ENCODE data around the gene SEMA7A. TPM values are rescaled to one million over a fixed set of nuclear protein-coding genes. Genes with fewer than 3 reads are reported as not detected.

The SEMA7A gene
- total and polyA plus RNA-seq, 9 donors, result 3.8 to 10.4 (median 6.4) TPM

DNA sequence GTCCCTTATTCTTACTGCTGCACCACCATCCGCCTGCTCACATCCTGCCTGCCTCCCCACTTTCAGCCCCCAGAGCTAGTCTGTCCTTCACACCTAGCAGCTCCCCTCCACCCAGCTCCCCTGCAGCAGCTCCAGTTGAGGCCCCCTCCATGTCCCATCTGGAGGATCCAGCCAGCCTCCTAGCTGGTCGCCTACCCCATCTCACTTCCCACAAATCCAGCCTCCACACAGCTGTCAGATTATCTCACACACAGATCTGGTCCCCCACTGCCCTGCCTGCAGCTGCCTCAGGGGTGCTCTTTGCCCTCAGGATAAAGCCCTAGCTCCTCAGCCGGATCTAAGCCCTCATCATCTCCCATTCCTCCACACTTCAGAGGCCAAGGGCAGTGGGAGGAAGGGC is 8.8 kb upstream of the SEMA7A start:
- Histone ChIP-seq H3K4me1 (ENCODE audit: control insufficient read depth, insufficient read depth, low read length) (no peaks in the 10 kb centered on the region), H3K27ac (ENCODE audit: low read length) (no peak overlapping the region), H3K9me3 (replicated peaks; ENCODE audit: control insufficient read depth, low read depth, low read length) (no peaks in the 10 kb centered on the region), H3K4me3 (ENCODE audit: low read length) (no peak overlapping the region), H3K27me3 (ENCODE audit: control insufficient read depth, insufficient read depth, low read length) (no peaks in the 10 kb centered on the region), H3K36me3 (ENCODE audit: control insufficient read depth, insufficient read depth, low read length) (peaks cover 26% of the 10 kb centered on the region)
- DNase-seq, result no peak
- 35% methylated on average over 3 of the region's 3 CpGs for WGBS (ENCODE audit: insufficient coverage)

DNA sequence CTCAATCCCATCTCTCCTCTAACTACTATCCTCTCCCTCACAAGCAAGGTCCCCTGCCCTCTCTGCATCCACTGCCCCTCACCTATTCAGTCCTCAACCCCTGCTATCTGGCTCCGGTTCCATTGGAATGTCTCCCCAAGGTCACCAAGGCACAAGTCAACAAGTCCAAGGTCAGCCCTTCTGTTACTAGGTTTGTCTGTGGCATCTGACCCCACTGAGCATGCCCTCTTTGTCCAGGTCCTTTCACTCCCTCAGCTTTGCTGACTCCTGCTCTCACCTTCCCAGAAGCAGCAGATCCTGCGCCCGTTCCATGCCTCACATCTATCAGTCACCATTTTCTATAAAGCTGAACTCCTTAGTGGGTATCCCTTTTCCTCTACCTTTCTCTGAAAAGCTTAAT is 8.3 kb upstream of the SEMA7A start:
- no peaks in the 10 kb centered on the region for H3K27me3 ChIP-seq (ENCODE audit: control insufficient read depth, insufficient read depth, low read length)
- DNase-seq, result no peak
- H3K4me1 ChIP-seq (ENCODE audit: control insufficient read depth, insufficient read depth, low read length), result no peaks in the 10 kb centered on the region
- H3K36me3 ChIP-seq (ENCODE audit: control insufficient read depth, insufficient read depth, low read length), result peaks cover 22% of the 10 kb centered on the region
- H3K4me3 ChIP-seq (ENCODE audit: low read length), result no peak overlapping the region
- WGBS (ENCODE audit: insufficient coverage), result 62% methylated on average over 3 of the region's 3 CpGs
- no peaks in the 10 kb centered on the region for H3K9me3 ChIP-seq (replicated peaks; ENCODE audit: control insufficient read depth, low read depth, low read length)
- no peak overlapping the region for H3K27ac ChIP-seq (ENCODE audit: low read length)

DNA sequence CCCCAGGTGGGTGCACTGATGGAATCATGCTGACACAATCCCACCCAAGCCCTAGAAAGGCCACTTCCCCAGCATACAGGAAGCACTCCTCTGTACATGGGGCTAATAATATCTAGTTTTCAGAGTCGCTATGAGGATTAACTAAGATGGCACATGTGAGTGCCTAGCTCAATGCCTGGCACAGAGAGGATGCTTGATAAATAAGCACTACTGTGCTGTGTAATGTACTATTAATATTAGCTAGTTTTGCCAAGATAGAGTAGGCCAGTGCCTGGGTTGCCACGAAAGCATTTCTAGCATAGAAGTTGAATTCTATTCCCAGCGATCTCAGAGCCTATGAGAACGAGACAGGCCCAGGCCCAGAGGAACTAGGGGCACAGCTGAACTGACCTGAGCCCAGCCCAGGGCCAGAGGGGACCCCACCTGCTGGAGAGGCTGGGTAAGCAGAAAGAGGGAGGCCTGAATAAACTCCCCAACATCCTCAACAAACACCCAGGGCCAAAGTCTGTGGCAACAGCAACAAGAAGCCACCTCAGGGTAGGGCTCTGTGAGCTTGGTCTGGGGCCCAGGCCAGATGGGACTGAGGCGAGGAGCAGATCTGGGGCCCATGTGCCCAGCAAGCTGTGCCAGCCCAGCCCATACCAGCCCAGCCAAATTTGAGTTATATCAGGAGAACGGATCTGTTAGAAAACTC is 7.6 kb upstream of the SEMA7A start:
- WGBS (ENCODE audit: insufficient coverage), result 84% methylated on average over 4 of the region's 6 CpGs
- no peak for DNase-seq
- Histone ChIP-seq H3K4me1 (ENCODE audit: control insufficient read depth, insufficient read depth, low read length) (no peaks in the 10 kb centered on the region), H3K27ac (ENCODE audit: low read length) (no peak overlapping the region), H3K27me3 (ENCODE audit: control insufficient read depth, insufficient read depth, low read length) (peaks cover 3% of the 10 kb centered on the region), H3K9me3 (replicated peaks; ENCODE audit: control insufficient read depth, low read depth, low read length) (no peaks in the 10 kb centered on the region), H3K4me3 (ENCODE audit: low read length) (no peak overlapping the region), H3K36me3 (ENCODE audit: control insufficient read depth, insufficient read depth, low read length) (peaks cover 19% of the 10 kb centered on the region)

DNA sequence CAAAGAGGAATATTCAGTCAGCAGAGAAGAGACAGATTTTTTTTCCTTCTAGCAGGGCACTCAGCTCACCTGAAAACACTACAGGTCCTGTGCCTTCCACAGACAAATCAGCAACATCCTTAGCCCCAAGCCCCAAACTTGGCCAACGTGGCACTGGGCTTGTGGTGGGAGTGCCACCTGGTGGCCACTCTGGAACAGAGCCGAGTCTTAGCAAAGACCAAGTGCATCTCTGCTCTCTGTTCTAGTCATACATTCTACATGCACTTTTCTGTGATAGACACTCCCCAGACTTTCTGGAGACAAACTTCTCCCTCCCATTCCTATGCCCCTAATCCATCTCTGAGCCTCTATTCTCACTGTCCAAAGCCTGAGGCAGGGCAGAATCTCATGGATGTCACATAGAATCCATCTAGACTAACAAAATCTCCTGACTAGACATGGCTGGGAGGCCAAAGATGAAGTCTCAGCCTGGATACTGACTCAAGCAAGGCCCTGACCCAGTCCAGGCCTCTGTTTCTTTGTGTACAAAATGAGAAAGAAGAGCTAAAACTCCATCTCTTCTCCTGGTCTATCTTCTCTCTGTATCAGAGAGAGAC is 5.1 kb upstream of the SEMA7A start:
- no peaks in the 10 kb centered on the region for H3K36me3 ChIP-seq (ENCODE audit: control insufficient read depth, insufficient read depth, low read length)
- H3K27ac ChIP-seq (ENCODE audit: low read length), result no peak overlapping the region
- no peaks in the 10 kb centered on the region for H3K9me3 ChIP-seq (replicated peaks; ENCODE audit: control insufficient read depth, low read depth, low read length)
- WGBS (ENCODE audit: insufficient coverage), result 0% methylated on average over 2 of the region's 2 CpGs
- H3K27me3 ChIP-seq (ENCODE audit: control insufficient read depth, insufficient read depth, low read length), result peaks cover 10% of the 10 kb centered on the region
- DNase-seq, result peak; percentile 85
- H3K4me3 ChIP-seq (ENCODE audit: low read length), result no peak overlapping the region
- peaks cover 13% of the 10 kb centered on the region for H3K4me1 ChIP-seq (ENCODE audit: control insufficient read depth, insufficient read depth, low read length)

DNA sequence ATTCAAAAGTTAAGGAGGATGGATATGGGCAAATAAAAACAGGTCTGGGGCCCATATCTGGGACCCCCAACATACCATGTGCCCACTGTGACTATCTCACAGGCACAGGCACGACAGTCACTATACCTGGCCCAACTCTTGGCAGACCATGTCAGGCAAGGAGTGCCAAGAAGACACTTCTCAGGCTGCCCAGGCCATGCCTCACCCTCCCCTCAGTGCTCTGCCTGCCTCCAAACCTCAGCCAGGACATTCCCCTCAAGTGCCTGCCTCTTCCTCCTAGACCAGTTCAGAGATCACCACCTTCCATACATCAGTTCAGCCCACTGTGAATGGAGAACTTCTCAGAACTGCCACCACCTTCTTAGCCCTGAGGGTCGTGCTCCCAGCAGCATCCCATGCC is 4.4 kb upstream of the SEMA7A start:
- no peak overlapping the region for H3K4me3 ChIP-seq (ENCODE audit: low read length)
- no peaks in the 10 kb centered on the region for H3K9me3 ChIP-seq (replicated peaks; ENCODE audit: control insufficient read depth, low read depth, low read length)
- no peaks in the 10 kb centered on the region for H3K36me3 ChIP-seq (ENCODE audit: control insufficient read depth, insufficient read depth, low read length)
- 54% methylated on average over 2 of the region's 2 CpGs for WGBS (ENCODE audit: insufficient coverage)
- H3K27ac ChIP-seq (ENCODE audit: low read length), result no peak overlapping the region
- peaks cover 15% of the 10 kb centered on the region for H3K4me1 ChIP-seq (ENCODE audit: control insufficient read depth, insufficient read depth, low read length)
- H3K27me3 ChIP-seq (ENCODE audit: control insufficient read depth, insufficient read depth, low read length), result peaks cover 13% of the 10 kb centered on the region
- DNase-seq, result no peak

DNA sequence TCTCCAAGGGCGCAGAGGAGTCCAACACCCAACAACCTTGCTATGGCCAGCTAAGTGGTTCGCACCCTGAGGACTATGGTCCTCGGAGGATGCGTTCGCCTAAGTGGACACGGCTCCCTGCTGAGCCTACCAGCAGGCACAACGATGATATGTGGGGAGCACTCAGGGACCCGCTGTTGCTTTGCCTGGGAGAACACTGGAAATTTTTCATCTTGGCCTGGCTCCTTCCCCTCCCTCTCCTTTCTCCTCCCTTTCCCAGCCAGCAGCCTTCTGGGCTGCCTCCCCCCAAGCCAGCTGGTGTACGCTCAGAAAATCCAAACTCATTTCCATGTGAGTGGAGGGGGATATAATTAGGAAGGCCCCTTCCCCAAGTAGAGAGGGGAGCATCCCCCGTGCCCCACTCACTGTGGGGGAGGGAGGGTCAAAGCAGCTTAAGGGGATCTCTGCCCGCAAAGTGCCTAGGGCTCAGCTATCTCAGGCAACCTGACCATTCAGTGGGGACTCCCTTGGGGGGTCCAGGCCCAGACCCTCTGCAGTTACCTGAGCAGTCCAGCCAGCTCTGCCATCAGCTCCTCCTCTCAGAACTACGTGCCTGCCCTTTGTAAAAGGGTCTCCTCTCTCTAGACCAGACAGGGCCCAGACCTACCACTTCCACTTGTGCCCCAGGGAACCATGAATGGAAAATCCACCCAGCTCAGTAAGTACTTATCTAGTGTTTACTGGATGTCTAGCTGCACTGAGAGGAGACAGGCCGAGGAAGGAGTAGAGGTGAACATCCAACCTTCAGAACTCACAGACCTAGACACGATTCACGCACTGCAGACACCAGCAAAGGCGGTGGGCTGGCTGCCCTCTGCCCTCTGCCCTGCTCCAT is 742 bp upstream of the SEMA7A start:
- Histone ChIP-seq H3K27ac (ENCODE audit: low read length) (peak overlapping the region; percentile 78), H3K4me3 (ENCODE audit: low read length) (peak overlapping the region; percentile 48), H3K9me3 (replicated peaks; ENCODE audit: control insufficient read depth, low read depth, low read length) (no peaks in the 10 kb centered on the region), H3K4me1 (ENCODE audit: control insufficient read depth, insufficient read depth, low read length) (peaks cover 37% of the 10 kb centered on the region), H3K27me3 (ENCODE audit: control insufficient read depth, insufficient read depth, low read length) (peaks cover 45% of the 10 kb centered on the region), H3K36me3 (ENCODE audit: control insufficient read depth, insufficient read depth, low read length) (no peaks in the 10 kb centered on the region)
- WGBS (ENCODE audit: insufficient coverage), result 64% methylated on average over 7 of the region's 16 CpGs
- DNase-seq, result peak; percentile 87

DNA sequence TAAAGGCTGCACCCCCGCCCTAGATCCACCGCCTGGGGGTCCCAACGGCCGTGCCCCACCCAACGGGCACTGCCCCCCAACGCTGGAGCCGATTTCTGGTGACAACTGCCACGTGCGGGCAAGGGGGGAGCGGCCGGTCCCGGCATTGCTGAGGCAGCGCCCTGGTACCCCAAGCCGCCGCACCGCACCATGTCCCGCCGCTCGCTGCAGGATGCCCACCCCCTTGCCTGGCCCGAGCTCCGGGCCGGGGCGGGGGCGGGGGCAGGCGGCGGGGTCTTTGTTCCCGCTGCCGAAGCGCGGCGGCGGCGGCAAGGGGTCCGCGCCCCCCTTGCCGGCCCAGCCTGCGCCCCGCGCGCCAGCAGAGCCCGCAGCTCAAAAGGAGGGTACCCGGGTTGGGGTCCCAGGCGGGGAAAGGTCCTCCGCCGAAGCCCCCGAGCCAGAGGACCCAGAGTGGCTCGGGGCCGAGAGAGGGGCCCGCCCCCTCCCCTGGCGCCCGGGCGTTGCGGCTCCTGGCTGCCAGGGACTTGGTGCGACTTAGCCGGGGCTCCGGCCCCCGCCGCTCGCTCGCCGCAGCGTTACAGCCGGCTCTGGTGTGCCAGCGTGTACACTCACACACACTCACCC is 678 bp downstream of the SEMA7A start:
- no peak for DNase-seq
- peak overlapping the region; percentile 57 for H3K4me3 ChIP-seq (ENCODE audit: low read length)
- under 1% methylated on average over 64 of the region's 64 CpGs for WGBS (ENCODE audit: insufficient coverage)
- H3K27ac ChIP-seq (ENCODE audit: low read length), result no peak overlapping the region
- peaks cover 45% of the 10 kb centered on the region for H3K27me3 ChIP-seq (ENCODE audit: control insufficient read depth, insufficient read depth, low read length)
- H3K4me1 ChIP-seq (ENCODE audit: control insufficient read depth, insufficient read depth, low read length), result peaks cover 51% of the 10 kb centered on the region
- H3K9me3 ChIP-seq (replicated peaks; ENCODE audit: control insufficient read depth, low read depth, low read length), result no peaks in the 10 kb centered on the region
- no peaks in the 10 kb centered on the region for H3K36me3 ChIP-seq (ENCODE audit: control insufficient read depth, insufficient read depth, low read length)

DNA sequence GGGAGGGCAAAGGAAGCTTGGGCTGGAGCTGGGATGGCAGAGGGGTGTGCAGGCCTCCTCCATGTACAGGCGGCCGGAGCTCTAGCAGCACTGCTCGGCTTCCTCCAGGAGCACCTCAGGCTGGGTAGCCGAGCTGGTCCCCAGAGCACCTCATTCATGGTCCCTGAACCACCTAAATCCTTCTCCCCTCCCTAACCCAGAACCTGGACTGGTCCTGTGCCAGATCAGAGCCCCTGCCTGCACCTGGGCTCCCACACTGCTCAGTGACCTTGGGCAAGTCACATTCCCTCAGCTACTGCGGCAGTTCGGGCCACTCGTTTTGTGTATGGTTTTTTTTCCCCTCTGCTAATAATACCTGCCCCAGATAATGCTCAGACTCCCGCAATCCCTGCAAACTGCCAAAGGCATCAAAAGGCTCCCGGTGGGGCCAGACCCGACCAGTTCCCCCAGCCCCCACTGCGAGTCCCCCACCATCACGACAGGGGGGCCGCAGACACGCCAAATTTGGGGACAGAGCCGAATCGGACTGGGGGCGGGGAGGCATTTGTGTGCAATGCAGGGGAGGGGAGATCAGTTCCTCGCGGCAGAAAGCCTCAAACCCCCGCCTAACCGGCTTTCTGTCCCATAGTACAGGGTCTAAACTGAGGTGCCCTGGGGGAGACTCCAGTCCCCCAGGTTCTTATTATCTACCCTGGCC is 1.3 kb downstream of the SEMA7A start:
- H3K27ac ChIP-seq (ENCODE audit: low read length), result no peak overlapping the region
- no peaks in the 10 kb centered on the region for H3K36me3 ChIP-seq (ENCODE audit: control insufficient read depth, insufficient read depth, low read length)
- peaks cover 55% of the 10 kb centered on the region for H3K4me1 ChIP-seq (ENCODE audit: control insufficient read depth, insufficient read depth, low read length)
- no peaks in the 10 kb centered on the region for H3K9me3 ChIP-seq (replicated peaks; ENCODE audit: control insufficient read depth, low read depth, low read length)
- 33% methylated on average over 7 of the region's 21 CpGs for WGBS (ENCODE audit: insufficient coverage)
- peak overlapping the region; percentile 42 for H3K4me3 ChIP-seq (ENCODE audit: low read length)
- no peak for DNase-seq
- peaks cover 45% of the 10 kb centered on the region for H3K27me3 ChIP-seq (ENCODE audit: control insufficient read depth, insufficient read depth, low read length)

DNA sequence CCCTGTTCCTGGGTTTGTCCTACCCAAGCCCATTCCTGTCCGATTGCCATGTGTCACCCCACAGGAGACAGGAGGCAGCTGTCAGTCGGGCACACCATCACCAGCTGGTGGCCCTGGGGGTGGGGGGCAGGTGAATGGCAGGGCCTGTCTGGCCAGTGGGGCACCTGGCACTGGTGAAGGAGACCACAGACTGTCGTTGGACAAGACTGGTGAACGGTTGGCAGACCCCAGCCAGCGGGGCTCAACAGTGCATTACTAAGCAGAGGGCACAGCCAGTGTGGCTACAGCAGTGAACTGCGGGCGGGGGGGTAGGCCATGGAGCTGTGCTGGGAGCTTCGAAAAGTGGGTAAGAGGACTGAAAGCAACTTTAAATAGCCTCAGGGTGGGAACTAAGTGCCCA is 2.1 kb downstream of the SEMA7A start:
- WGBS (ENCODE audit: insufficient coverage), result 78% methylated on average over 7 of the region's 8 CpGs
- H3K4me1 ChIP-seq (ENCODE audit: control insufficient read depth, insufficient read depth, low read length), result peaks cover 55% of the 10 kb centered on the region

More for the DNA sequence above, 2.1 kb downstream of the SEMA7A start:
- DNase-seq, result no peak
- H3K36me3 ChIP-seq (ENCODE audit: control insufficient read depth, insufficient read depth, low read length), result no peaks in the 10 kb centered on the region
- H3K4me3 ChIP-seq (ENCODE audit: low read length), result no peak overlapping the region
- no peak overlapping the region for H3K27ac ChIP-seq (ENCODE audit: low read length)
- peaks cover 44% of the 10 kb centered on the region for H3K27me3 ChIP-seq (ENCODE audit: control insufficient read depth, insufficient read depth, low read length)
- H3K9me3 ChIP-seq (replicated peaks; ENCODE audit: control insufficient read depth, low read depth, low read length), result no peaks in the 10 kb centered on the region
